HG02759 (cell line): ENCODE measurements around the gene C12orf54.
A peak's percentile ranks its signal among the peaks of the same experiment; 100 is the strongest.
"Not testable (repeated sequence)": the region's sequence is repeated elsewhere in the genome, so short reads cannot be mapped to it uniquely, and the experiment has no call there.

ENCODE experiments used
- ATAC-seq: cut with Tn5 transposase; IDR thresholded peaks from one replicate; pipeline ENCODE4 v1.9.1; 2021; ENCODE audit warnings: mild to moderate bottlenecking, moderate library complexity; ENCODE audit not compliant: unreplicated experiment

C12orf54 gene

GRCh38 chr12:48482198-48482597, at the start of gene C12orf54:
TSS of gene C12orf54 (plus strand) at chr12:48482498. CDS start at chr12:48483297, 799 bp downstream.
- ATAC-seq: no peak

- not testable (repeated sequence) for ATAC-seq
Measured at GRCh38 chr12:48434016-48434415, 48.3 kb upstream of the C12orf54 start.

- ATAC-seq: no peak
Measured at GRCh38 chr12:48441069-48441468, 41.2 kb upstream of the C12orf54 start.

- ATAC-seq: no peak
Measured at GRCh38 chr12:48442179-48442847, 40.0 kb upstream of the C12orf54 start.

GRCh38 chr12:48445538-48445937, 36.8 kb upstream of the C12orf54 start:
- ATAC-seq: no peak

GRCh38 chr12:48446161-48446776, 36.0 kb upstream of the C12orf54 start:
- ATAC-seq: no peak

GRCh38 chr12:48447755-48448154, 34.5 kb upstream of the C12orf54 start:
- no peak for ATAC-seq

- ATAC-seq: no peak
Measured at GRCh38 chr12:48451372-48451771, 30.9 kb upstream of the C12orf54 start.

- not testable (repeated sequence) for ATAC-seq
Measured at GRCh38 chr12:48452961-48453360, 29.3 kb upstream of the C12orf54 start.

GRCh38 chr12:48454667-48455066, 27.6 kb upstream of the C12orf54 start:
- no peak for ATAC-seq

GRCh38 chr12:48455116-48455515, 27.2 kb upstream of the C12orf54 start:
- no peak for ATAC-seq

- no peak for ATAC-seq
Measured at GRCh38 chr12:48459259-48459658, 23.0 kb upstream of the C12orf54 start.

- not testable (repeated sequence) for ATAC-seq
Measured at GRCh38 chr12:48469027-48469426, 13.3 kb upstream of the C12orf54 start.

- no peak for ATAC-seq
Measured at GRCh38 chr12:48472259-48472658, 10.0 kb upstream of the C12orf54 start, which contains the start of gene ANP32D. TSS of gene ANP32D (plus strand) at chr12:48472559. CDS start at chr12:48472665, 106 bp downstream.

- ATAC-seq: no peak
Measured at GRCh38 chr12:48473061-48473460, 9.2 kb upstream of the C12orf54 start.

- not testable (repeated sequence) for ATAC-seq
Measured at GRCh38 chr12:48474497-48474896, 7.8 kb upstream of the C12orf54 start.

GRCh38 chr12:48482930-48483329, 632 bp downstream of the C12orf54 start:
- no peak for ATAC-seq

- ATAC-seq: no peak
Measured at GRCh38 chr12:48486261-48486660, 4.0 kb downstream of the C12orf54 start.

GRCh38 chr12:48486679-48487078, 4.4 kb downstream of the C12orf54 start:
- no peak for ATAC-seq

GRCh38 chr12:48489012-48489411, 6.7 kb downstream of the C12orf54 start:
- ATAC-seq: peak; percentile 95

- not testable (repeated sequence) for ATAC-seq
Measured at GRCh38 chr12:48489456-48489855, 7.2 kb downstream of the C12orf54 start.

GRCh38 chr12:48500281-48500680, 18.0 kb downstream of the C12orf54 start:
- ATAC-seq: not testable (repeated sequence)
